ENCODE measurements around the gene KLC1.

The KLC1 gene

GRCh38 chr14:103684471-103684870, 55.5 kb downstream of the KLC1 start:
- H3K27ac ChIP-seq: no peak overlapping the region
- H3K4me3 ChIP-seq (ENCODE audit: low read depth in 1 of 2, low read length in 1 of 2): no peak overlapping the region
- no peaks in the 10 kb centered on the region for H3K27me3 ChIP-seq
- TF ChIP-seq CTCF (IDR thresholded peaks at IDR 0.05): no peak
- H3K36me3 ChIP-seq: peaks cover 98% of the 10 kb centered on the region
- H3K9me3 ChIP-seq: no peaks in the 10 kb centered on the region
- H3K4me1 ChIP-seq (ENCODE audit: control insufficient read depth in 1 of 2, insufficient read depth in 1 of 2, low read depth in 1 of 2, low read length in 1 of 2): no peaks in the 10 kb centered on the region

- Histone ChIP-seq H3K4me3 (ENCODE audit: low read depth in 1 of 2, low read length in 1 of 2) (no peak overlapping the region), H3K27me3 (no peaks in the 10 kb centered on the region), H3K9me3 (no peaks in the 10 kb centered on the region), H3K4me1 (ENCODE audit: control insufficient read depth in 1 of 2, insufficient read depth in 1 of 2, low read depth in 1 of 2, low read length in 1 of 2) (no peaks in the 10 kb centered on the region), H3K36me3 (peaks cover 98% of the 10 kb centered on the region), H3K27ac (no peak overlapping the region)
- no peak for TF ChIP-seq CTCF (IDR thresholded peaks at IDR 0.05)
These were observed 55.9 kb downstream of the KLC1 start for GRCh38 chr14:103684871-103685270.

GRCh38 chr14:103685276-103686211, 56.5 kb downstream of the KLC1 start:
- peaks cover 98% of the 10 kb centered on the region for H3K36me3 ChIP-seq
- no peaks in the 10 kb centered on the region for H3K27me3 ChIP-seq
- TF ChIP-seq CTCF (IDR thresholded peaks at IDR 0.05): no peak
- no peak overlapping the region for H3K4me3 ChIP-seq (ENCODE audit: low read depth in 1 of 2, low read length in 1 of 2)
- H3K4me1 ChIP-seq (ENCODE audit: control insufficient read depth in 1 of 2, insufficient read depth in 1 of 2, low read depth in 1 of 2, low read length in 1 of 2): no peaks in the 10 kb centered on the region
- H3K27ac ChIP-seq: no peak overlapping the region
- H3K9me3 ChIP-seq: no peaks in the 10 kb centered on the region

- H3K4me3 ChIP-seq (ENCODE audit: low read depth in 1 of 2, low read length in 1 of 2): no peak overlapping the region
- no peaks in the 10 kb centered on the region for H3K4me1 ChIP-seq (ENCODE audit: control insufficient read depth in 1 of 2, insufficient read depth in 1 of 2, low read depth in 1 of 2, low read length in 1 of 2)
- H3K9me3 ChIP-seq: no peaks in the 10 kb centered on the region
- TF ChIP-seq CTCF (IDR thresholded peaks at IDR 0.05): no peak
- H3K27ac ChIP-seq: no peak overlapping the region
- no peaks in the 10 kb centered on the region for H3K27me3 ChIP-seq
- H3K36me3 ChIP-seq: peaks cover 89% of the 10 kb centered on the region
These were observed 57.9 kb downstream of the KLC1 start for GRCh38 chr14:103686831-103687485.

- H3K4me3 ChIP-seq (ENCODE audit: low read depth in 1 of 2, low read length in 1 of 2): no peak overlapping the region
- no peaks in the 10 kb centered on the region for H3K4me1 ChIP-seq (ENCODE audit: control insufficient read depth in 1 of 2, insufficient read depth in 1 of 2, low read depth in 1 of 2, low read length in 1 of 2)
- H3K27ac ChIP-seq: no peak overlapping the region
- no peak for TF ChIP-seq CTCF (IDR thresholded peaks at IDR 0.05)
- no peaks in the 10 kb centered on the region for H3K9me3 ChIP-seq
- peaks cover 91% of the 10 kb centered on the region for H3K36me3 ChIP-seq
- no peaks in the 10 kb centered on the region for H3K27me3 ChIP-seq
These were observed 58.7 kb downstream of the KLC1 start for GRCh38 chr14:103687712-103688111.

All from neutrophil (primary cell).